Skeletal muscle tissue (tissue), 4 donors: Measurements from ENCODE around the gene SOD2. TPM values are rescaled to one million over a fixed set of nuclear protein-coding genes. Genes with fewer than 3 reads are reported as not detected.
"Not testable (repeated sequence)": the region's sequence is repeated elsewhere in the genome, so short reads cannot be mapped to it uniquely, and the experiment has no call there.

Experiments
- H3K27ac ChIP-seq: one replicate; pipeline ENCODE4 v1.7.0; 2013; ENCODE audit warnings: mild to moderate bottlenecking, low read depth, low read length, inconsistent platforms
- H3K27me3 ChIP-seq, 3 donors: one replicate each; pipeline ENCODE4 v1.7.0; 2013; ENCODE audit warnings: low read length in 3 of 3; ENCODE audit not compliant: control insufficient read depth in 3 of 3, insufficient read depth in 3 of 3
- H3K36me3 ChIP-seq, 3 donors: one replicate each; pipeline ENCODE4 v1.7.0; 2013; ENCODE audit warnings: low read length in 3 of 3; ENCODE audit not compliant: control insufficient read depth in 3 of 3, insufficient read depth in 3 of 3
- H3K4me1 ChIP-seq, 3 donors: one replicate each; pipeline ENCODE4 v1.7.0; 2013; ENCODE audit warnings: low read length in 3 of 3, mild to moderate bottlenecking in 3 of 3; ENCODE audit not compliant: control insufficient read depth in 3 of 3, insufficient read depth in 3 of 3
- H3K4me3 ChIP-seq, 3 donors: one replicate each; pipeline ENCODE4 v1.7.0; 2013; ENCODE audit warnings: low read length in 3 of 3
- H3K9ac ChIP-seq, 3 donors: one replicate each; pipeline ENCODE4 v1.7.0; 2013; ENCODE audit warnings: low read length in 3 of 3, mild to moderate bottlenecking in 3 of 3, moderate library complexity in 2 of 3, low read depth in 1 of 3
- H3K9me3 ChIP-seq, 3 donors: one replicate each; pipeline ENCODE4 v1.7.0; 2013; ENCODE audit warnings: low read length in 3 of 3; ENCODE audit not compliant: control insufficient read depth in 3 of 3
- total RNA-seq: library from RNA; depleted of rRNA; stranded (reverse); fragments of >200 nt; gene quantifications from one replicate; pipeline ENCODE4 v1.2.3, GENCODE V29; 2014
- donor health status: Osteomylitis.

Gene SOD2
- total RNA-seq, 1 donor from 2014 or later = 28.7 TPM

GRCh38 chr6:159727717-159728445 lies 34.8 kb upstream of the SOD2 start:
- Histone ChIP-seq H3K9me3 (no peaks in the 10 kb centered on the region), H3K36me3 (no peaks in the 10 kb centered on the region), H3K9ac (peak overlapping the region; percentile 94 to 98 (median 95)), H3K27me3 (no peaks in the 10 kb centered on the region), H3K27ac (peak overlapping the region; percentile 98), H3K4me3 (peak overlapping the region; percentile 83 to 95 (median 86)), H3K4me1 (peaks cover 29 to 35% (median 32%) of the 10 kb centered on the region in 3 donors)

- Histone ChIP-seq H3K9ac (peak within 1 kb of the TSS; percentile 96 to 98 (median 98)), H3K27ac (peak within 1 kb of the TSS; percentile 98), H3K4me1 (peaks cover 29 to 35% (median 30%) of the 10 kb centered on the region in 3 donors), H3K9me3 (no peaks in the 10 kb centered on the region), H3K4me3 (peak within 1 kb of the TSS; percentile 89 to 95 (median 93)), H3K27me3 (no peaks in the 10 kb centered on the region), H3K36me3 (no peaks in the 10 kb centered on the region)
These were observed 34.1 kb upstream of the SOD2 start, which contains the start of gene WTAP for GRCh38 chr6:159726918-159727716. Gene WTAP (plus strand): TSS chr6:159727506. CDS start chr6:159736266, 8,760 bp downstream.

GRCh38 chr6:159726255-159726917 lies 33.3 kb upstream of the SOD2 start:
- Histone ChIP-seq H3K4me1 (peaks cover 25 to 31% (median 28%) of the 10 kb centered on the region in 3 donors), H3K4me3 (peak overlapping the region; percentile 89 to 93 (median 93)), H3K9me3 (no peaks in the 10 kb centered on the region), H3K27me3 (no peaks in the 10 kb centered on the region), H3K9ac (peak overlapping the region; percentile 96 to 98 (median 98)), H3K36me3 (no peaks in the 10 kb centered on the region), H3K27ac (peak overlapping the region; percentile 98)

GRCh38 chr6:159725208-159725607 lies 32.2 kb upstream of the SOD2 start:
- not testable (repeated sequence) for H3K9me3 ChIP-seq, H3K27ac ChIP-seq, H3K4me3 ChIP-seq, H3K36me3 ChIP-seq, H3K27me3 ChIP-seq, H3K9ac ChIP-seq
- H3K4me1 ChIP-seq = peaks cover 18 to 31% (median 26%) of the 10 kb centered on the region in 3 donors

- Histone ChIP-seq H3K27ac (no peak overlapping the region), H3K4me1 (peaks cover 15 to 28% (median 23%) of the 10 kb centered on the region in 3 donors), H3K9me3 (no peaks in the 10 kb centered on the region)
These were observed 31.7 kb upstream of the SOD2 start for GRCh38 chr6:159724778-159725177.

GRCh38 chr6:159723259-159723658 lies 30.2 kb upstream of the SOD2 start:
- Histone ChIP-seq H3K27me3 (no peaks in the 10 kb centered on the region), H3K36me3 (no peaks in the 10 kb centered on the region), H3K9ac (no peak overlapping the region), H3K9me3 (no peaks in the 10 kb centered on the region), H3K4me3 (no peak overlapping the region), H3K4me1 (peaks cover 8 to 17% (median 10%) of the 10 kb centered on the region in 3 donors), H3K27ac (no peak overlapping the region)

More at GRCh38 chr6:159724778-159725177, 31.7 kb upstream of the SOD2 start:
- H3K4me3 ChIP-seq = no peak overlapping the region
- H3K27me3 ChIP-seq = no peaks in the 10 kb centered on the region
- no peak overlapping the region for H3K9ac ChIP-seq
- H3K36me3 ChIP-seq = no peaks in the 10 kb centered on the region

- H3K4me3 ChIP-seq = no peak overlapping the region
- no peak overlapping the region for H3K27ac ChIP-seq
- no peaks in the 10 kb centered on the region for H3K27me3 ChIP-seq
- H3K9me3 ChIP-seq = no peaks in the 10 kb centered on the region
- H3K4me1 ChIP-seq = peaks cover 8 to 18% (median 10%) of the 10 kb centered on the region in 3 donors
- no peaks in the 10 kb centered on the region for H3K36me3 ChIP-seq
- no peak overlapping the region for H3K9ac ChIP-seq
These were observed 29.6 kb upstream of the SOD2 start for GRCh38 chr6:159722655-159723054.

GRCh38 chr6:159721981-159722380 lies 28.9 kb upstream of the SOD2 start:
- H3K4me3 ChIP-seq, H3K36me3 ChIP-seq, H3K9me3 ChIP-seq, H3K9ac ChIP-seq, H3K27me3 ChIP-seq, H3K27ac ChIP-seq: not testable (repeated sequence)
- peaks cover 10 to 24% (median 11%) of the 10 kb centered on the region in 3 donors for H3K4me1 ChIP-seq

GRCh38 chr6:159720708-159721107 lies 27.7 kb upstream of the SOD2 start:
- H3K27me3 ChIP-seq = no peaks in the 10 kb centered on the region
- no peaks in the 10 kb centered on the region for H3K9me3 ChIP-seq
- peaks cover 14 to 23% (median 14%) of the 10 kb centered on the region in 3 donors for H3K4me1 ChIP-seq
- no peak overlapping the region for H3K9ac ChIP-seq
- H3K27ac ChIP-seq = no peak overlapping the region
- no peaks in the 10 kb centered on the region for H3K36me3 ChIP-seq
- no peak overlapping the region for H3K4me3 ChIP-seq
